GM18519 (cell line): ENCODE data around the gene MYRF.
A peak's percentile ranks its signal among the peaks of the same experiment; 100 is the strongest.

Experiments
- ATAC-seq: cut with Tn5 transposase; IDR thresholded peaks from one replicate; pipeline ENCODE4 v1.9.1; 2021; ENCODE audit warnings: mild to moderate bottlenecking, moderate library complexity; ENCODE audit not compliant: unreplicated experiment, low FRiP score

The MYRF gene

DNA sequence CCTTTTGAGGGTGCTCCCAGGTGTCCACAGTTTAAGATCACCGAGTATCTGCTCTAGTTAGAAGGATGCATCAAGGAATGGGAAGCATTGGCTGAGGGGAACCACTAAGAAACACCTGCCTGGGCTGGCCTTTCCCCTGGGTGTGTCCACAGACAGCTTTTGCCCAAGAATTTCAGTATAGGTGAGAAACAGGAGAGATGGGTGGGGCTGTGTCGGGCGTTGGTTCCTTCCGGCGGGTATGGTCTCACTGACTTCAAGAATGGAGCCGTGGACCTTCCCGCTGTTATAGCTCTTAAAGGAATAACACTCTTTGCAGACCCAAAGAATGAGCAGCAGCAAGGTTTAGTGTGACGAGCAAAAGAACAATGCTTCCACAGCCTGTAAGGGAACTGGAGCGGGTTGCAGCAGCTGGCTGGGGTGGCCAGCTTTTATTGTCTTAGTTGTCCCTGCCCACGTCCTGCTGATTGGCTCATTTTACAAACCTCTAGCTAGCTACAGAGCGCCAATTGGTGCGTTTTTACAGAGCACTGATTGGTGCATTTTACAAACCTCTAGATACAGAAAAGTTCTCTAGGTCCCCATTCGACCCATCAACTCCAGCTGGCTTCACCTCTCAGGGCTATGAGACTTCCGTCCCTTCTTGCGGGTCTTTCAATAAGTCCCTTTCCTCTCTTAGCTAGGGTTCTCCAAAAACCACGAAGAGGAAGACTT is 62.0 kb downstream of the MYRF start:
- no peak for ATAC-seq

GRCh38 chr11:61814958-61815789 is 62.7 kb downstream of the MYRF start:
- ATAC-seq, result no peak

DNA sequence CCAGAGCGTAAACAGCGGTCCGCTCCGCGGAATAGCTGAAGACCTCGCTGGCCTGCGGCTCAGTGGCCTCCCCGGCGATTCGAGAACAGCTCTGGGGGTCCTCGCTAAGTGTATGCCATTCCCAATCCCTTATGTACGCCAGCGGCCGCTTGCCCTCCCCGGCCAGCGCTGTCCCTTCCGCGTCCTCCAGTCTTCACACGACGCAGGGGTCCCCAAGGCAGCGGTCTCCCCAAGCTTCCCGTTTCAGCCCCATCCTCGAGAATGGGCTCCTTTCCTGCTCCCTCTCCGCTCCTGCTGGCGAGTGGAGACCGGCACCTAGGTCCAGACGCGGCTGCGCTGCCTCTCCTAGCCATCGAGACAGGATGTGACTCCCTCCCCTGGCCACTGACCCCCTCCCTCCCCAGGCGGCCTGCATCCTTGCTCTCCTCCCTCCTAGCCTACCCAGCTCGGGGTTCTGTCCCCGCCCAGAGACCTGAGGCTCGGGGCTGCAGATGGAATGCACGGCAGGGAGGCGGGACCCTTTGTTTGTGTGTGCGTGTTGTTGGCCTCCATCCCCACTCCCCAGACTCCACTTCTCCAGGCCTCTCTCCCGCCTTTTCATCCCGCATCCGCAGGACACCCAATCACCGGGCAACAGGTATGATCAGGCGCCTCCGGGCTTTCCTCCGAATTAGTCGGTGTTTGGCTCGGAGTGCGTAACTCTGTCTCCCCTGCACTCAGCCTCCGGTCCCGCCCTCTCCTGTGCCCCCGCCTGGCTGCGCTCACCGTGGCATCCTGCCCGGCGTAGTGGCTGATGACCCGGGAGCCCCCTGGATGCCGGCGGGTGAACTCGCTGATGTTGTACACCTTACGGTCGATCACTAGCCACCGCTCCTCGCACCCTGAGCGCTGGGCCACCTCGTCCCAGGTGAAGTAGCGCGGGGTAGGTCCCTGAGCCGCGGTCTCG is 63.6 kb downstream of the MYRF start:
- ATAC-seq, result peak; percentile 5

GRCh38 chr11:61816736-61817455 is 64.5 kb downstream of the MYRF start, which contains the start of gene FADS1:
FADS1 (minus strand) TSS chr11:61817003; CDS start chr11:61816929, 74 bp downstream.
- ATAC-seq, result peak; percentile 41

GRCh38 chr11:61817471-61818202 is 65.2 kb downstream of the MYRF start:
- no peak for ATAC-seq

DNA sequence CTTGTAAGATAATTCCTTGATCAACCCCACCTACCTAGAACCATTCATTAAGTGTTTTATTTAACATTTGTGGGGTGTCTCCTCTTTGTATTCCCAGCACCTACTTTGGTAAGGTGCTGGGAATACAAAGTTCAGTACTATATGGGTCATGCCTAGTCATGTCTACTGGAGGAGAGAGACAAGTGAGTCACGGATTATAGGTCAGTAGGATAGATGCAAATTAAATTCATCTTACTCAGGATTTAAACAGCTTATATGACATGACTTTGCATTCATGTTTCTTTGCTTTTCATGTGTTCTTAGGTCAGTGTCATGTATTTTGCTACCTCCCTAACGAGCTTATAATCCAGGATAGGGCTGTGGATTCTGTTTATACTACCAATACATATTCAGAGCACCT is 67.7 kb downstream of the MYRF start:
- no peak for ATAC-seq

DNA sequence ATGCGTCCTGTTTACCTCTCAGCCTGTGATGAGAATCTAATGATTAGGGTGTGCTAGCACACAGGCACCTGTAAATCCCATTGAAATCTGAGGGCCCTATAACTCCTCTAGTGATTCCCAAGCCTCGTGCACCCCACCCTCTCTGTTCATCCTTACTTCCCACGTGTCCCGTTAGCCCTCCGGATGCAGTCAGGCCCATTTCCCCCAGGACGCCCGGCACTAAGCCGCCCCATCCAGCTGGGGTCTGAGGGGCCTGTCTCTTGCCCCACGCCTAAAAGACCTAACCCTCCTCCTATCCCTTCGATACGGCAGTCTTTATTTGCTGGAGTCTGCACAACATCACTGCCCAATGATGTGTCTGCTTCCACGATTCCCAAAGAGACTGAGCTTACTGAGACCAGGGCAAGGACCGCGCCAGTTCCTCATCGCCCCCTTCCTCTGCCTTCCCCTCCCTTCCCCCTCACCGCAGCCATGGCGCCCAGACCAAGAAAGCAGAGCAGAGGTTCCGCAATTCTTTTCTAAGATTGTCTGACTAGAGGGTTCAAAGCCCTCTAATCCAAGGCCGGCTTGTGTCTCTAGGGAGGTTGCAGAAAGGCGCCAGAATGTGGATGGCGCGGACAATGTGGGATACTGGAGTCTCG is 74.6 kb downstream of the MYRF start:
- no peak for ATAC-seq

DNA sequence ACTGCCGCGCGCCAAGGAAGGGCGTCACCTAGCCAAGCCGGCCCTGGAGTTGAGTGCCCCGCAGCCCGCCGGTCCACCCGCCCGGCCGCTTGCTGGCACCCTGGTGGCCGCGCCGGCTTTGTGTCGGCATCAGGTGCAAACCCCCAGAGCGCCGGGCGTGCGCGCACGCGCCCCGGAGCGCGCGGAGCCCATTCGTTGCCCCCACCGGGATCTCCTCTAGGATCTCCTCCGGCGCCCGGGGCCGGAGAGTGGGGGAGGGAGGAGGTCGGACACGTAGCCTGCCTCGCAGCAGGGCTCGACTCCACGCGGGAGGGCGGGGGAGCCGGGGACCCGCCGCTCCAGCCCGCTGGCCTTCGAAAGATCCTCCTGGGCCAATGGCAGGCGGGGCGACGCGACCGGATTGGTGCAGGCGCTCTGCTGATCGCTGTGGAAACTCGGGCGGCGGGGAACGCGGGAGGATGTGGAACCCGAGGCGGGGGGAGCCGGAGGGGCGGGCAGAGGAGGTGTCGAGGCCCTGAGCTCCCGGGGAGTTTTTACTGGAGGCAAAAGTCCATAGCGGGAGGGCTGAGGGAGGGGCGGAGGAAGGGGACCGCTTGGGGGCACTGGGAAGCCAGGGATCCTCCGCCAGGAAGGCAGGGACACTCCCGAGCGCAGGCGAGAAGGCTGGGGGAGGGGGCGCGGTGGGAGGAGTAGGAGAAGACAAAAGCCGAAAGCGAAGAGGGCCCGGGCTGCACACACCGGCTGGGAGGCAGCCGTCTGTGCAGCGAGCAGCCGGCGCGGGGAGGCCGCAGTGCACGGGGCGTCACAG is 75.3 kb downstream of the MYRF start, which contains the start of gene FADS2:
TSS of gene FADS2 (plus strand) at position 730 of the 808 bp plus-strand sequence. CDS start 91 bp downstream, outside the sequence.
- ATAC-seq, result no peak

DNA sequence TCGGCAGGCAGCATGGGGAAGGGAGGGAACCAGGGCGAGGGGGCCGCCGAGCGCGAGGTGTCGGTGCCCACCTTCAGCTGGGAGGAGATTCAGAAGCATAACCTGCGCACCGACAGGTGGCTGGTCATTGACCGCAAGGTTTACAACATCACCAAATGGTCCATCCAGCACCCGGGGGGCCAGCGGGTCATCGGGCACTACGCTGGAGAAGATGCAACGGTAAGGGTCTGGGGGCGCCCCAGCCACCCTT is 75.9 kb downstream of the MYRF start:
- no peak for ATAC-seq

- ATAC-seq, result no peak
Observed at GRCh38 chr11:61828629-61829407, 76.4 kb downstream of the MYRF start.

GRCh38 chr11:61829806-61830205 is 77.4 kb downstream of the MYRF start:
- ATAC-seq, result no peak

DNA sequence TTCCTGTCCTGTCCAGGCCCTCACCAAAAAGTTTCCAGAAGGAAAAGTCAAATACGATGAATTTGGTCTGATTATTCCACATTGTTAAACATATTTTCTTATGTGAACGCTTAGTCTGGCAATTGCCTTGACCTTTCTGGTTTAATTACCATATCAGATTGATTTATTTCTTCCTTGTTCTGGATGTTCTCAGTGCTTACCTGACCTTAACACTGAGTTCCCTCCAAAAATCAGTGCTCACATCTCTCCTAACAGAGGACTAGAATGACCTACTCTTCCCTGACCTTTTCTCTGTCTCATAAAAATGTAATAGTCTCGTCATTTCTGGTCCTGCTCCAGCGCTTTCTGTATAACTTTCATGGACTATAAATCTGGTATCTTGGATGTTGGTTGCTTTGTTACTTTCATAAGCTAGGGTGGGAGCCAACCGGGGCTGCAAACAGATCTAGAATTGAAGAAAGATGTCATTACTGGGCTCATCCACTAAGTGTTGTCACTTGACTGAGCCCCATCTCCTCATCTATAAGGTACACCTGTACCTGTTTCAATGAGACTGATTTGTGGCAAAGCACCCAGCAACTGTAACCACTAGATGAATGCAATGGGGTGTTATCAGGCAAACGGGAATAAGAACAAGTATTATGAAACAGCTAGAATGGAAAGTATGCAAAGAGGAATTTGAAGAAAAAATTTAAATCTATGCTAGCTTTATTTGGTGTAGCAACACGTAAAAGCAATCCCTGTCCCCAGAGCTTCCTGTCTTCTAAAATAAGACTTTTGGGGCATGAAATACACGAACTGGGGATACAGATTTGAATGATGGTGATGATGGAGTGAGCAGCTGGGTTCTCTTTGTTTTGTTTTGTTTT is 78.0 kb downstream of the MYRF start:
- no peak for ATAC-seq

DNA sequence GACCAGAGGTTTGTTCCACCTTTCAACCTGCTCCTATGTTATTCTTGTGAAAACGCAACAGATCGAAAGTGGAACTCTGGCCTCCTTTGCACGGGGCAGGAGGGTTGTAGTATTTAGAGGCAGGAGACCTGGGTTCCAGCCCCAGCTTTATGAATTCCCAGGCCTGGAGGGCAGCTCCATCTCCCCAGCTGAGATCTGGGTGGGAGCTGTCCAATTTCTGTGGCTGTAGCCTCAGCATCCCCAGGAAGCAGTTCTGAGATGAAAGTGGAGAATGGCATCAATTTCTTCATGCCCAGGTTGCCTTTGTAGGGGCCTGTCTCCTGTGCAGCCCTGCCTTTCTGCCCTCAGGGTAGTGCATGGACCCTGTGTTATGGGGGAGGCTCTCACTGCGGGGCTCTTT is 79.8 kb downstream of the MYRF start:
- ATAC-seq, result no peak

- no peak for ATAC-seq
Observed at GRCh38 chr11:61832754-61833153, 80.3 kb downstream of the MYRF start.

GRCh38 chr11:61833471-61833870 is 81.0 kb downstream of the MYRF start:
- no peak for ATAC-seq

DNA sequence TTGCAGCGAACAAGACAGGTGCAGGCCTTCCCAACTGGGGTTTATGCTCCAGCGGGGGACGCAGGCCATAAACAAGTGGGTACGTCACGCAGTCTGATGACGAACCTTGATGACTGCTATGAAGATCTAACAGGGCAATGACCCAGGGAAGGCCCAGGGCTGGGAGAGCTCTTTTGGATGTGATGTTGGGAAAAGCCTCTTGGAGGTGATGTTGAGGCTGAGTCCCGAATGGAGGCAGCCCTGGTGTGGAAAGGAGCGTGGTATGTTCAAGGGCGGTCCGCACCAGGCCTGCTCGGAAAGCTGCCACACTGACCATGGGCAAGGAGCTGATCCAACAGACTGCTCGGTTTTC is 81.5 kb downstream of the MYRF start:
- no peak for ATAC-seq
